Psoas muscle (tissue), 8 donors: ENCODE data around the gene EDN1. TPM values are rescaled to one million over a fixed set of nuclear protein-coding genes. Genes with fewer than 3 reads are reported as not detected.

ENCODE experiments used
- ATAC-seq, 4 donors: fragments of 200-7000 bp; cut with Tn5 transposase; one replicate each; pipeline ENCODE4 v1.9.1; 2020; ENCODE audit warnings: moderate library complexity in 3 of 4, mild to moderate bottlenecking in 2 of 4
- DNase-seq, 2 donors: peaks; one replicate each; pipeline ENCODE4 v3.0.0-alpha.2; 2020
- H3K27ac ChIP-seq: fragments of 200-600 bp; one replicate; pipeline ENCODE4 v1.8.0; 2022
- H3K27me3 ChIP-seq, 3 donors: fragments of 200-600 bp in 1 of 3; one replicate each; pipeline versions ENCODE4 v1.6.1 to v1.8.0; 2013 to 2022; ENCODE audit warnings: low read length in 2 of 3, mild to moderate bottlenecking in 2 of 3, moderate library complexity in 1 of 3; ENCODE audit not compliant: insufficient read depth in 3 of 3
- H3K36me3 ChIP-seq, 2 donors: fragments of 200-600 bp in 1 of 2; one replicate each; pipeline versions ENCODE4 v1.6.1 to v1.8.0; 2013 to 2022; ENCODE audit warnings: low read depth in 1 of 2, mild to moderate bottlenecking in 1 of 2, moderate library complexity in 1 of 2; ENCODE audit not compliant: insufficient read depth in 1 of 2
- H3K4me1 ChIP-seq: fragments of 200-600 bp; one replicate; pipeline ENCODE4 v1.8.0; 2022
- H3K4me3 ChIP-seq: fragments of 200-600 bp; one replicate; pipeline ENCODE4 v1.8.0; 2022; ENCODE audit warnings: mild to moderate bottlenecking
- H3K9me3 ChIP-seq: fragments of 200-600 bp; one replicate; pipeline ENCODE4 v1.8.0; 2022
- WGBS, 3 donors: extraction: QIAGEN DNeasy Blood & Tissue Kit; methylation state at CpG; one replicate each; pipeline versions ENCODE4 v1.1.6 to v1.1.7; 2013; 5-methylcytosine and 5-hydroxymethylcytosine counted together
- intact Hi-C, 2 donors: fragments of 100-400 bp; cut with DNase I; formaldehyde crosslinking; loops; one replicate each; pipeline versions ENCODE4 v1.11.0 to v1.14.2; 2022
- polyA plus RNA-seq, 3 donors: library from polyadenylated mRNA; stranded (reverse); fragments of 200-250 nt; gene quantifications; one replicate each; pipeline ENCODE4 v1.2.3, GENCODE V29; 2013
- total RNA-seq, 4 donors: library from RNA; stranded (reverse); fragmentation: NEBNext Ultra II Directional in 2 of 4; extraction: Animal tissue kit (Norgen Biotek cat#: 25700) in 2 of 4; gene quantifications; one replicate each; pipeline versions ENCODE4 v1.2.1 to v1.2.4, GENCODE V29; 2021 to 2023
- TF ChIP-seq, protein P1 (sequence below): fragments of 200-600 bp; IDR thresholded peaks from one replicate; pipeline ENCODE4 v1.8.0; 2022; ENCODE audit warnings: antibody characterized with exemption
- donor health status: healthy with polysubstance abuse.
- donor health status: DM: no; HTN: no; CAD: no; lungs with moderate emphysema.
- donor health status: Bipolar disorder and iron deficiency.
- donor health status: healthy.
- donor health status: DM: yes; HTN: yes; CAD: no.
- donor health status: DM: no; HTN: no; CAD: no.
- donor health status: DM: no; HTN: no; CAD: no.
- donor health status: DM: yes; HTN: yes; CAD: no.

Gene EDN1
- total and polyA plus RNA-seq, 7 donors, result 0.68 to 3.7 (median 2.0) TPM

- ATAC-seq (no peak), DNase-seq (no peak)
- Histone ChIP-seq H3K27me3 (peaks cover 0 to 4% (median 0%) of the 10 kb centered on the region in 3 donors), H3K4me3 (no peak overlapping the region), H3K36me3 (no peaks in the 10 kb centered on the region), H3K27ac (no peak overlapping the region), H3K9me3 (no peaks in the 10 kb centered on the region), H3K4me1 (no peaks in the 10 kb centered on the region)
- WGBS, 3 donors, result 47 to 59% (median 56%) methylated on average over 4 of the region's 4 CpGs
- TF ChIP-seq, protein P1, sequence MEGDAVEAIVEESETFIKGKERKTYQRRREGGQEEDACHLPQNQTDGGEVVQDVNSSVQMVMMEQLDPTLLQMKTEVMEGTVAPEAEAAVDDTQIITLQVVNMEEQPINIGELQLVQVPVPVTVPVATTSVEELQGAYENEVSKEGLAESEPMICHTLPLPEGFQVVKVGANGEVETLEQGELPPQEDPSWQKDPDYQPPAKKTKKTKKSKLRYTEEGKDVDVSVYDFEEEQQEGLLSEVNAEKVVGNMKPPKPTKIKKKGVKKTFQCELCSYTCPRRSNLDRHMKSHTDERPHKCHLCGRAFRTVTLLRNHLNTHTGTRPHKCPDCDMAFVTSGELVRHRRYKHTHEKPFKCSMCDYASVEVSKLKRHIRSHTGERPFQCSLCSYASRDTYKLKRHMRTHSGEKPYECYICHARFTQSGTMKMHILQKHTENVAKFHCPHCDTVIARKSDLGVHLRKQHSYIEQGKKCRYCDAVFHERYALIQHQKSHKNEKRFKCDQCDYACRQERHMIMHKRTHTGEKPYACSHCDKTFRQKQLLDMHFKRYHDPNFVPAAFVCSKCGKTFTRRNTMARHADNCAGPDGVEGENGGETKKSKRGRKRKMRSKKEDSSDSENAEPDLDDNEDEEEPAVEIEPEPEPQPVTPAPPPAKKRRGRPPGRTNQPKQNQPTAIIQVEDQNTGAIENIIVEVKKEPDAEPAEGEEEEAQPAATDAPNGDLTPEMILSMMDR, result no peak
- intact Hi-C loops, result loop anchor here in 1 of 2 donors (5.0 kb wide), 1 partner anchor 622 kb away; no protein-coding TSS in a partner anchor
Observed at GRCh38 chr6:12279322-12280091, 10.7 kb upstream of the EDN1 start.

DNA sequence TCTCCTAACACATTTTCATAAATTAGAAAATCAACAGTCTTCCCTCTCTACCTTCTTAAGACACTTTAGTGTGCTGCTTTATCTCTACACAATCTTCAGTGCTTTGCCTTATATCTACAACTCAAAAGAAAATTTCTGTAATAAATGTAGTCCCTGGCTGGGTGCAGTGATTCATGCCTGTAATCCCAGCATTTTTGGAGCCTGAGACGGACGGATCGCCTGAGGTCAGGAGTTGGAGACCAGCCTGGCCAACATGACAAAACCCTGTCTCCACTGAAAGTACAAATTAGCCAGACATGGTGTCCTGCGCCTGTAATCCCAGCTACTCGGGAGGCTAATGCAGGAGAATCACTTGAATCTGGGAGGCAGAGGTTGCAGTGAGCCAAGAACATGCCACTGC, 9.7 kb upstream of the EDN1 start:
- TF ChIP-seq, protein P1, result no peak

GRCh38 chr6:12280902-12281301, 9.3 kb upstream of the EDN1 start:
- H3K36me3 ChIP-seq, result no peaks in the 10 kb centered on the region
- no peaks in the 10 kb centered on the region for H3K4me1 ChIP-seq
- H3K27me3 ChIP-seq, result peaks cover 0 to 4% (median 0%) of the 10 kb centered on the region in 3 donors
- no peaks in the 10 kb centered on the region for H3K9me3 ChIP-seq
- intact Hi-C loops, result loop anchor here in 1 of 2 donors (5.0 kb wide), 1 partner anchor 624 kb away; no protein-coding TSS in a partner anchor
- 70 to 74% (median 72%) methylated on average over 3 of the region's 3 CpGs for WGBS, 3 donors
- DNase-seq (no peak), ATAC-seq (no peak)
- TF ChIP-seq, protein P1, result no peak
- H3K27ac ChIP-seq, result no peak overlapping the region
- H3K4me3 ChIP-seq, result no peak overlapping the region

More for the DNA sequence above, 9.7 kb upstream of the EDN1 start:
- peaks cover 0 to 4% (median 0%) of the 10 kb centered on the region in 3 donors for H3K27me3 ChIP-seq
- H3K4me3 ChIP-seq, result no peak overlapping the region
- no peaks in the 10 kb centered on the region for H3K4me1 ChIP-seq
- no peaks in the 10 kb centered on the region for H3K9me3 ChIP-seq
- WGBS, 3 donors, result 31 to 50% (median 34%) methylated on average over 5 of the region's 5 CpGs
- ATAC-seq, result no peak
- no peaks in the 10 kb centered on the region for H3K36me3 ChIP-seq
- intact Hi-C loops, result loop anchor here in 1 of 2 donors (5.0 kb wide), 1 partner anchor 623 kb away; no protein-coding TSS in a partner anchor
- H3K27ac ChIP-seq, result no peak overlapping the region
- peak in 1 of 2 donors; percentile 26 for DNase-seq

DNA sequence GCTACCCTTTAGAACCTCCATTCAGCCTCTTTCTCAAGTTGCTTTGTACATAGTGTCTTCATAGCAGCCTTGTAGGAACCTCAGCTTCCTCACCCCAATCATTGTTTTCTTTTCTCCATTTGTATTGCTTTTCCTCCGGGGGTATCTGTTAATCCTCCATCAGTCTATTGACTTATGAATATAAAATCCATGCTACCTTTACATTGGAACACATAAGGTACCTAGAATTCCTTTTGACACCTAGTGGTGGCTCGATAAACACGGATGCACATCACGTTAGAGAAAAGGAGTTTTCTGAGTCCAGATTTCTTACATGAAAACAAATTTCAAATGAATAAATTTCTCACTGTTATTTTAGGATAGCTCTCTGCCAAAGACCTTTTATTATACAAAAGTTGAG, 6.3 kb upstream of the EDN1 start:
- TF ChIP-seq, protein P1, result no peak
- intact Hi-C loops, result loop anchor here in 1 of 2 donors (5.0 kb wide), 1 partner anchor 627 kb away; no protein-coding TSS in a partner anchor

More for the DNA sequence above, 6.3 kb upstream of the EDN1 start:
- Histone ChIP-seq H3K36me3 (no peaks in the 10 kb centered on the region), H3K9me3 (no peaks in the 10 kb centered on the region), H3K27me3 (peaks cover 0 to 4% (median 2%) of the 10 kb centered on the region in 3 donors), H3K4me3 (no peak overlapping the region), H3K4me1 (no peaks in the 10 kb centered on the region), H3K27ac (no peak overlapping the region)
- ATAC-seq (no peak), DNase-seq (no peak)
- 60 to 72% (median 67%) methylated on average over 4 of the region's 4 CpGs for WGBS, 3 donors
